Body of pancreas (tissue), 4 donors: ENCODE results near the gene TTI1. TPM values are rescaled to one million over a fixed set of nuclear protein-coding genes. Genes with fewer than 3 reads are reported as not detected.
A peak's percentile ranks its signal among the peaks of the same experiment; 100 is the strongest.

ENCODE experiments used
- ATAC-seq: fragments of 150-250 bp; one replicate; pipeline ENCODE4 v1.9.1; 2016
- DNase-seq, 4 donors: peaks; one replicate each; pipeline ENCODE4 v3.0.0-alpha.2; 2019
- H3K27ac ChIP-seq, 4 donors: fragments of 200-600 bp; sonication (generic); 1 replicate in 3 of 4; 2 replicates in 1 of 4; pipeline versions ENCODE4 v1.5.1 to v1.6.1; 2016 to 2019; ENCODE audit warnings: mild to moderate bottlenecking in 1 of 4, mixed read lengths in 1 of 4, moderate library complexity in 1 of 4
- H3K27me3 ChIP-seq, 2 donors: fragments of 200-600 bp; sonication (generic); one replicate each; pipeline ENCODE4 v1.6.0; 2016; ENCODE audit warnings: mild to moderate bottlenecking in 1 of 2
- H3K36me3 ChIP-seq, 2 donors: fragments of 200-600 bp; sonication (generic); replicated peaks in 1 of 2; 2 replicates each; pipeline ENCODE4 v1.5.1; 2016; ENCODE audit warnings: low read depth in 2 of 2; ENCODE audit not compliant: insufficient read depth in 1 of 2
- H3K4me1 ChIP-seq: fragments of 200-600 bp; sonication (generic); one replicate; pipeline ENCODE4 v1.6.0; 2016
- H3K4me3 ChIP-seq, 2 donors: fragments of 200-600 bp; sonication (generic); 1 replicate in 1 of 2; 2 replicates in 1 of 2; pipeline ENCODE4 v1.5.1; 2016 to 2019
- H3K9me3 ChIP-seq, 3 donors: fragments of 200-600 bp; sonication (generic); 1 replicate in 2 of 3; 2 replicates in 1 of 3; pipeline ENCODE4 v1.5.1; 2016
- CTCF ChIP-seq, 7 experiments: fragments of 450-650 bp in 4 of 7; fragments of 200-600 bp in 3 of 7; sonication (generic) in 3 of 7; IDR thresholded peaks; one replicate each; pipeline ENCODE4 v1.5.1; 2016 to 2019; ENCODE audit warnings: antibody characterized with exemption in 7 of 7
- POLR2A ChIP-seq, 3 donors: fragments of 450-650 bp; IDR thresholded peaks; one replicate each; pipeline ENCODE4 v1.6.1; 2016; ENCODE audit warnings: antibody characterized with exemption in 3 of 3, mild to moderate bottlenecking in 2 of 3
- whole genome bisulfite sequencing, 2 donors: methylation state at CpG; one replicate each; pipeline ENCODE4 v1.1.5; 2017; 5-methylcytosine and 5-hydroxymethylcytosine counted together
- intact Hi-C: fragments of 100-400 bp; cut with DNase I; formaldehyde crosslinking; loops from one replicate; pipeline ENCODE4 v1.15.1; 2023
- total RNA-seq, 2 donors: library from RNA; depleted of rRNA; stranded (reverse); fragments of >200 nt; gene quantifications; one replicate each; pipeline ENCODE4 v1.1.0, GENCODE V29; 2016

The TTI1 gene
- total RNA-seq, 2 donors from 2014 or later: 12.2 to 14.0 TPM

DNA sequence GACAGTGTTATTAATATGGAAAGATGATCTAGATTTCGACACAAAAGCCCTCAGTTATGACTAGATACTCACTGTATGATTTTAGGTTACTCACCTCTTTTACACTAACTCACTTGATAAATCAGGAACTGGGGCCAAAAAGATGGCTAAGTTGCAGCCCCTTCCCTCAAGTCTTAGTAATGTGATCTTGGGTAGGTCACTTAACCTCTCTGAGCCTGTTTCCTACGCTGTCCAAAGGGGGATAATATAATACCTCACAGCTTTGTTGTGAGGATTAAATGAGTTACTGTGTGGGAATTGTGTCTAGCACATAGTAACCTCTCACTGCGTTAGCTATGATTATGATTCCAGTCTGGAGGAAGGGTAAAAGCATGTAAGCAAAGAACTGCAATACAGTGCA is 1.3 kb downstream of the TTI1 start:
- H3K27ac ChIP-seq: no peak overlapping the region
- no peaks in the 10 kb centered on the region for H3K27me3 ChIP-seq
- 87 to 88% methylated on average over 3 of the region's 3 CpGs for WGBS, 2 donors
- ATAC-seq (no peak), DNase-seq (no peak)
- intact Hi-C loops: no loop called here
- H3K4me1 ChIP-seq: peaks cover 47% of the 10 kb centered on the region
- TF ChIP-seq CTCF (IDR thresholded peaks at IDR 0.05) (no peak), POLR2A (IDR thresholded peaks at IDR 0.05) (no peak)
- no peaks in the 10 kb centered on the region for H3K36me3 ChIP-seq
- H3K9me3 ChIP-seq: no peaks in the 10 kb centered on the region
- no peak overlapping the region for H3K4me3 ChIP-seq

DNA sequence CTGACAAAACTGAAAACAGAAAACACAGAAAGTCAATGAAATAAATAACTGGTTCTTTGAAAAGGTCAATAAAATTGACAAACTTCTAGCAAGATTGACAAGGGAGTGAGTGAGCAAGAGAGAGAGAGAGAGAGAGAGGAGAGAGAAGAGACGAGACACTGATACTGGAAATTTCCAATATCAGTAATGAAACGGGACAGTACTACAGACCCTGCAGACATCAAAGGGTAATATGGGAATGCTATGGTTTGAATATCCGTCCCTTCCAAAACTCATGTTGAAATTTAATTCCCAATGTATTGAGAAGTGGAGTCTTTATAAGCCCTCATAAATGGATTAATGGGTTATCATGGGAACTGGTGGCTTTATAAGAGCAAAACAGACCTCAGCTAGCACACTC is 3.8 kb downstream of the TTI1 start:
- Histone ChIP-seq H3K27ac (no peak overlapping the region), H3K4me1 (peaks cover 31% of the 10 kb centered on the region), H3K36me3 (no peaks in the 10 kb centered on the region), H3K4me3 (no peak overlapping the region), H3K9me3 (no peaks in the 10 kb centered on the region), H3K27me3 (no peaks in the 10 kb centered on the region)
- TF ChIP-seq CTCF (IDR thresholded peaks at IDR 0.05): no peak
- TF ChIP-seq POLR2A (IDR thresholded peaks at IDR 0.05): no peak
- intact Hi-C loops: no loop called here
- 84 to 87% methylated on average over 3 of the region's 3 CpGs for WGBS, 2 donors
- DNase-seq (no peak), ATAC-seq (no peak)

DNA sequence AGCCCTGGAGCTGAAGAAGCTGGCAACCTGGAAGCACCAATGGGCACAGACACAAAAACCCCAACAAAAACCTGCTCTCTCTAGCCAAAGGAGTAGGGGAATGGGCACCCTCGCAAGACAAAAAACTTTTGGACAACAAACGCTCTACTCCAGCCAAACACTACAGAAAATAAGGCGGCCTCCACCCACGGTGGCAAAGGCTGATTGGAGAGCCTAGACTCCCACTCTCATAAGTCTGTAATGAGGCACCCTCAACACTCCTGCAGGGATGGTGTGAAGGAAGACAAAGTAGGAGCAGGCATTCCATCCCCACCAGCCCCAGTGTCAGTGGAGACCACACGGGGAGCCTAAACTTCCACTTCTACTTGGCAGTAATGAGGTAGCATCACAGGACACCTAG is 8.8 kb downstream of the TTI1 start:
- TF ChIP-seq POLR2A (IDR thresholded peaks at IDR 0.05): no peak
- no peak for TF ChIP-seq CTCF (IDR thresholded peaks at IDR 0.05)
- Histone ChIP-seq H3K36me3 (no peaks in the 10 kb centered on the region), H3K4me1 (peaks cover 23% of the 10 kb centered on the region), H3K4me3 (no peak overlapping the region), H3K27me3 (no peaks in the 10 kb centered on the region), H3K9me3 (no peaks in the 10 kb centered on the region), H3K27ac (no peak overlapping the region)
- intact Hi-C loops: no loop called here
- no peak for DNase-seq
- ATAC-seq: no peak
- WGBS, 2 donors: 68 to 87% methylated on average over 4 to 5 of the region's 5 CpGs

DNA sequence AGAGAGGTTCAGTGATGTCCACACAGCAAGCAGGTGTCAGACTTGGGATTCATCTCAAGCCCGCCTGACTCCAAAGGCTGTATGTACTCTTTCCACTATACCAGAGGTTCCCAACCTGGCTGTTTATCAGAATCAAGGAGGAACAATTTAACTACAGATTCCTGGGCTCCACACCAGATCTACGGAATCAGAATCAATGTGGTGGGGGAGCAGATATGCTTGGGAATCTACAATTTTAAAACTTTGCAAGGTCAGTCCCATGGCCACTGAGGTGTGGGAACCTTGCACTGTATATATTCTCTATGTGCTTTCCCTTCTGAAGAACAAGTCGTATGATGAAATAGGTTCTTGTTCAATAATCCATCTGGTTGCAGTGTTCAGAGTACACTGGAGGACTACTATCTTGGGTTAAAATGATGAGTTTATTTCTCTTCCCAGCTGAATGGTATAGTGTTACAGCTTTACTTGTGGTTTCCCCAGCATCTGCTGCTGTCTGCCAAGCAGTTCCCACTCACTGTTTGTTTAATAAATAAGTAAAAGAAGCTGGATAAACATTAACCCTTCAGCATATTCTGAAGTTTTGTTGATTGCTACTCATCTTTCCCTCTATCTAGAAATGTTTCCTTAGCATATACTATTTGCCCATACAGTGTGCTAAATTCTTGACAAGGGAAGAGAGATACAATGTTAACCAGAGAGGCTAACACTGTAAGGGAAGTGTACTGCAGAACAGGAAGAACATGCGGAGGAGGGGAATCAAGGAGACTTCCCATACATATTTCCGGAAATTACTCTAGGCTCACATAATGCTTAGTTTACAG is 9.9 kb downstream of the TTI1 start:
- 40 to 46% methylated on average over 5 of the region's 5 CpGs for WGBS, 2 donors
- Histone ChIP-seq H3K9me3 (no peaks in the 10 kb centered on the region), H3K36me3 (no peaks in the 10 kb centered on the region), H3K27me3 (no peaks in the 10 kb centered on the region), H3K4me3 (no peak overlapping the region), H3K4me1 (peaks cover 23% of the 10 kb centered on the region), H3K27ac (peak overlapping the region in 1 of 4 donors; percentile 7)
- ATAC-seq (no peak), DNase-seq (no peak)
- intact Hi-C loops: no loop called here
- TF ChIP-seq CTCF (IDR thresholded peaks at IDR 0.05): no peak
- TF ChIP-seq POLR2A (IDR thresholded peaks at IDR 0.05): no peak
